GM12891 (cell line): ENCODE data around the gene PPP2R5E.

ENCODE experiments used
- POLR2AphosphoS5 ChIP-seq: IDR thresholded peaks from 2 replicates; pipeline ENCODE4 v1.6.1; 2011; ENCODE audit warnings: low read depth, low read length, control low read depth
- TAF1 ChIP-seq: IDR thresholded peaks from 2 replicates; pipeline ENCODE4 v1.6.1; 2011; ENCODE audit warnings: low read depth, low read length, control low read depth

GRCh38 chr14:63486738-63487137, 56.4 kb downstream of the PPP2R5E start:
- TF ChIP-seq TAF1 (no peak), POLR2AphosphoS5 (no peak)
